Lower leg skin (tissue), 3 donors: ENCODE results near the gene VAV2.

Source experiments
- CTCF ChIP-seq, 3 donors: fragments of 450-650 bp; IDR thresholded peaks; one replicate each; pipeline ENCODE4 v1.5.1; 2016; ENCODE audit warnings: antibody characterized with exemption in 3 of 3, mild to moderate bottlenecking in 3 of 3, moderate library complexity in 2 of 3
- POLR2A ChIP-seq, 2 donors: fragments of 450-650 bp; IDR thresholded peaks; one replicate each; pipeline ENCODE4 v1.6.1; 2016 to 2017; ENCODE audit warnings: antibody characterized with exemption in 2 of 2, mild to moderate bottlenecking in 1 of 2, moderate library complexity in 1 of 2

GRCh38 chr9:133995012-133995896 lies 3.1 kb upstream of the VAV2 start:
- TF ChIP-seq CTCF (IDR thresholded peaks at IDR 0.05) (no peak), POLR2A (IDR thresholded peaks at IDR 0.05) (no peak)
